Measurements from ENCODE around the gene RCSD1.

Gene RCSD1

DNA sequence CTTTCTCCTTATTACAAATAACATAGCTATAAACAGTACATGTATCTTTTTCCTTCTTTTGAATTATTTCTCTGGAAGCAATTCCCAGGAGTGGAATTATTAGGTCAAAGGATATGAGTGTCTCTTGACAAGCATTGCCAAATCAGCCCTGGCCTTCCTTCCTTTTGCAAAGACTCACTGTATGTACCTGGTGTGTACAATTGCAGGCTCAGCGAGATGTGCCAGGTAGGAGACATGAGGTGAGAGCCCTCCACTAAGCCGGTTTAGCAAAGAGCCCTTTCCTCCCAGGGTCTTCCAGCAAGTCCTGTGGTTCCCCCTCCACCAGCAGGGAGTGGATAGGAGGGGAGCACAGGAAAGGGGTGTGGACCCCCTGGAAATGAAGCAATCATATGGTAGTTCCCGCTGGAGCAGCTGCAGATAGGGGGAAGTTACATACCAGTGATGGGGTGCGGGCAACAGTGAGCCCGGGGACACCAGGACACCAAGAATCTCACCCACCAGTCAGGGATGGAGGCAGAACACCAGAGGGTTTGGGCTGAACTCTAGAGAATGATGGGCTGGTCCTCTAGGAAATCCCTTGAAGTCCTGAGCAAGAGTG, 18.3 kb downstream of the RCSD1 start (continued):
- TF ChIP-seq, protein P1, sequence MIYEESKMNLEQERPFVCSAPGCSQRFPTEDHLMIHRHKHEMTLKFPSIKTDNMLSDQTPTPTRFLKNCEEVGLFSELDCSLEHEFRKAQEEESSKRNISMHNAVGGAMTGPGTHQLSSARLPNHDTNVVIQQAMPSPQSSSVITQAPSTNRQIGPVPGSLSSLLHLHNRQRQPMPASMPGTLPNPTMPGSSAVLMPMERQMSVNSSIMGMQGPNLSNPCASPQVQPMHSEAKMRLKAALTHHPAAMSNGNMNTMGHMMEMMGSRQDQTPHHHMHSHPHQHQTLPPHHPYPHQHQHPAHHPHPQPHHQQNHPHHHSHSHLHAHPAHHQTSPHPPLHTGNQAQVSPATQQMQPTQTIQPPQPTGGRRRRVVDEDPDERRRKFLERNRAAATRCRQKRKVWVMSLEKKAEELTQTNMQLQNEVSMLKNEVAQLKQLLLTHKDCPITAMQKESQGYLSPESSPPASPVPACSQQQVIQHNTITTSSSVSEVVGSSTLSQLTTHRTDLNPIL (CRISPR knock-in tag; IDR thresholded peaks at IDR 0.05; ENCODE audit: low read depth): no peak
- TF ChIP-seq SNAI2 (CRISPR knock-in tag; IDR thresholded peaks at IDR 0.05): no peak

- ATAC-seq: no peak
- TF ChIP-seq, protein P2, sequence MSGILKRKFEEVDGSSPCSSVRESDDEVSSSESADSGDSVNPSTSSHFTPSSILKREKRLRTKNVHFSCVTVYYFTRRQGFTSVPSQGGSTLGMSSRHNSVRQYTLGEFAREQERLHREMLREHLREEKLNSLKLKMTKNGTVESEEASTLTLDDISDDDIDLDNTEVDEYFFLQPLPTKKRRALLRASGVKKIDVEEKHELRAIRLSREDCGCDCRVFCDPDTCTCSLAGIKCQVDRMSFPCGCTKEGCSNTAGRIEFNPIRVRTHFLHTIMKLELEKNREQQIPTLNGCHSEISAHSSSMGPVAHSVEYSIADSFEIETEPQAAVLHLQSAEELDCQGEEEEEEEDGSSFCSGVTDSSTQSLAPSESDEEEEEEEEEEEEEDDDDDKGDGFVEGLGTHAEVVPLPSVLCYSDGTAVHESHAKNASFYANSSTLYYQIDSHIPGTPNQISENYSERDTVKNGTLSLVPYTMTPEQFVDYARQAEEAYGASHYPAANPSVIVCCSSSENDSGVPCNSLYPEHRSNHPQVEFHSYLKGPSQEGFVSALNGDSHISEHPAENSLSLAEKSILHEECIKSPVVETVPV (CRISPR knock-in tag; IDR thresholded peaks at IDR 0.05): no peak
- TF ChIP-seq GLIS3 (CRISPR knock-in tag; IDR thresholded peaks at IDR 0.05): no peak
- TF ChIP-seq PATZ1 (CRISPR knock-in tag; IDR thresholded peaks at IDR 0.05; ENCODE audit: borderline replicate concordance): no peak
- TF ChIP-seq RARB (CRISPR knock-in tag; IDR thresholded peaks at IDR 0.05): no peak
- no peak for TF ChIP-seq ZNF70 (CRISPR knock-in tag; IDR thresholded peaks at IDR 0.05)
- TF ChIP-seq ESRRG (CRISPR knock-in tag; IDR thresholded peaks at IDR 0.05): no peak
- TF ChIP-seq BACH2 (CRISPR knock-in tag; IDR thresholded peaks at IDR 0.05; ENCODE audit: borderline replicate concordance): no peak
- TF ChIP-seq ZFP3 (CRISPR knock-in tag; IDR thresholded peaks at IDR 0.05): no peak
- TF ChIP-seq PPARA (CRISPR knock-in tag; IDR thresholded peaks at IDR 0.05; ENCODE audit: borderline replicate concordance): no peak
- no peak for TF ChIP-seq ZNF8 (CRISPR knock-in tag; IDR thresholded peaks at IDR 0.05)
- TF ChIP-seq TOX (CRISPR knock-in tag; IDR thresholded peaks at IDR 0.05; ENCODE audit: borderline replicate concordance): no peak
- TF ChIP-seq TCF4 (CRISPR knock-in tag; IDR thresholded peaks at IDR 0.05; ENCODE audit: borderline replicate concordance): no peak
- no peak for TF ChIP-seq SNAI2 (CRISPR knock-in tag; IDR thresholded peaks at IDR 0.05)
- no peak for TF ChIP-seq ARNTL (CRISPR knock-in tag; IDR thresholded peaks at IDR 0.05; ENCODE audit: borderline replicate concordance, low read depth)
- TF ChIP-seq ZC3H10 (CRISPR knock-in tag; IDR thresholded peaks at IDR 0.05): no peak
Observed at GRCh38 chr1:167648978-167649744, 19.1 kb downstream of the RCSD1 start.

DNA sequence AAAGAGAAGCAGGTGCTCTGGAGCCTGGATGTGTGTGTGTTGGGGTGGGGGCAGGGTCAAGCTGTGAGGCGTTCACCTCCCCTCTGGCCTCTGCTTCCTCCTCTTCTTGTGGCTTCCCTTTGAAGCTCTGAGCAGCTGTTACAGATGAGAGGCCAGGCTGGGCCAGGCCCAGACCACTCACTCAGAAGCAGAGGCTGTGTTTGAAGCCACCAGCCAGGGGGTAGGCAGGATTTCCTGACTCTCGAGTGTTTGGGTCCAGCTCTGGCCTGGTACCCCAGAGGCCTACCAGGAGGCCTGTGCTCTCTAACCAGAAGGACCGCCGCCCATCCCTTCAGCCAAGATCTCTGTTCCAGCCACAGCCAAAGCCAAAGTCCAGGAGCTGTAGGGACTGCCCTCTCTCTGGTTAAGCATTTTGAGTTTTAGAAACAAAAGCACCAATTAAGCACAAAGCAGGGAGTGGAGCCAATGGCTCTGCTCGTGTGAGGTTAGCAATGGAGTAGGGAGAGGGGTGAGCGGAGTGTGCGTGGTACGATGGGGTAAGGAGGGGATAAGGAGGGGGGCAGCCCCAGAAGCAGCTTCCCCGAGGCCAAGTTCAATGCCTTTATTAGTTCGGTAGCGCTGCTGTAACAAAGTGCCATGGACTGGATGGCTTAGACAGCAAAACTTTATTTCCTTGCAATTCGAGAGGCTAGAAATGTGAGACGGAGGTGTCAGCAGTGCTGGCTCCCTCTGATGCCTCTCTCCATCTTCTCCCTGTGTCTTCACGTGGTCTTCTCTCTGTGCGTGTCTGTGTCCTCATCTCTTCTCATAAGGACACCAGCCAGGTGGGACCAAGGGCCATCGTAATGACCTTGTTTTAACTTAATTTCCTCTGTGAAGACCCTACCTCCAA, 20.5 kb downstream of the RCSD1 start:
- TF ChIP-seq, protein P3, sequence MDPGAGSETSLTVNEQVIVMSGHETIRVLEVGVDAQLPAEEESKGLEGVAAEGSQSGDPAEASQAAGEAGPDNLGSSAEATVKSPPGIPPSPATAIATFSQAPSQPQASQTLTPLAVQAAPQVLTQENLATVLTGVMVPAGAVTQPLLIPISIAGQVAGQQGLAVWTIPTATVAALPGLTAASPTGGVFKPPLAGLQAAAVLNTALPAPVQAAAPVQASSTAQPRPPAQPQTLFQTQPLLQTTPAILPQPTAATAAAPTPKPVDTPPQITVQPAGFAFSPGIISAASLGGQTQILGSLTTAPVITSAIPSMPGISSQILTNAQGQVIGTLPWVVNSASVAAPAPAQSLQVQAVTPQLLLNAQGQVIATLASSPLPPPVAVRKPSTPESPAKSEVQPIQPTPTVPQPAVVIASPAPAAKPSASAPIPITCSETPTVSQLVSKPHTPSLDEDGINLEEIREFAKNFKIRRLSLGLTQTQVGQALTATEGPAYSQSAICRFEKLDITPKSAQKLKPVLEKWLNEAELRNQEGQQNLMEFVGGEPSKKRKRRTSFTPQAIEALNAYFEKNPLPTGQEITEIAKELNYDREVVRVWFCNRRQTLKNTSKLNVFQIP (CRISPR knock-in tag; IDR thresholded peaks at IDR 0.05; ENCODE audit: borderline replicate concordance, low read depth): no peak

GRCh38 chr1:167651161-167651693, 21.2 kb downstream of the RCSD1 start:
- no peak for ATAC-seq
- no peak for TF ChIP-seq ZC3H10 (CRISPR knock-in tag; IDR thresholded peaks at IDR 0.05)
- TF ChIP-seq ZFP3 (CRISPR knock-in tag; IDR thresholded peaks at IDR 0.05): no peak
- TF ChIP-seq ZNF8 (CRISPR knock-in tag; IDR thresholded peaks at IDR 0.05): no peak
- TF ChIP-seq ZFP30 (CRISPR knock-in tag; IDR thresholded peaks at IDR 0.05): no peak
- TF ChIP-seq CSDC2 (CRISPR knock-in tag; IDR thresholded peaks at IDR 0.05): no peak
- no peak for TF ChIP-seq ARNTL (CRISPR knock-in tag; IDR thresholded peaks at IDR 0.05; ENCODE audit: borderline replicate concordance, low read depth)
- TF ChIP-seq SNAI2 (CRISPR knock-in tag; IDR thresholded peaks at IDR 0.05): no peak
- no peak for TF ChIP-seq PATZ1 (CRISPR knock-in tag; IDR thresholded peaks at IDR 0.05; ENCODE audit: borderline replicate concordance)
- TF ChIP-seq PPARA (CRISPR knock-in tag; IDR thresholded peaks at IDR 0.05; ENCODE audit: borderline replicate concordance): no peak
- no peak for TF ChIP-seq ZNF70 (CRISPR knock-in tag; IDR thresholded peaks at IDR 0.05)
- TF ChIP-seq TCF4 (CRISPR knock-in tag; IDR thresholded peaks at IDR 0.05; ENCODE audit: borderline replicate concordance): no peak
- TF ChIP-seq BACH2 (CRISPR knock-in tag; IDR thresholded peaks at IDR 0.05; ENCODE audit: borderline replicate concordance): no peak
- TF ChIP-seq ISL1 (CRISPR knock-in tag; IDR thresholded peaks at IDR 0.05): no peak
- TF ChIP-seq, protein P2 (CRISPR knock-in tag; IDR thresholded peaks at IDR 0.05): no peak

More for the DNA sequence above, 20.5 kb downstream of the RCSD1 start:
- ATAC-seq: no peak; the same call in 2 of the 3 replicates

All from SK-N-SH treated with all-trans-retinoic acid at 6 μM for 48 hours (cell line).